ENCODE data around the gene CBX1. TPM values are rescaled to one million over a fixed set of nuclear protein-coding genes. Genes with fewer than 3 reads are reported as not detected.

CBX1 gene
- total RNA-seq, 6 donors from 2014 or later: 12.6 to 38.8 (median 28.0) TPM

DNA sequence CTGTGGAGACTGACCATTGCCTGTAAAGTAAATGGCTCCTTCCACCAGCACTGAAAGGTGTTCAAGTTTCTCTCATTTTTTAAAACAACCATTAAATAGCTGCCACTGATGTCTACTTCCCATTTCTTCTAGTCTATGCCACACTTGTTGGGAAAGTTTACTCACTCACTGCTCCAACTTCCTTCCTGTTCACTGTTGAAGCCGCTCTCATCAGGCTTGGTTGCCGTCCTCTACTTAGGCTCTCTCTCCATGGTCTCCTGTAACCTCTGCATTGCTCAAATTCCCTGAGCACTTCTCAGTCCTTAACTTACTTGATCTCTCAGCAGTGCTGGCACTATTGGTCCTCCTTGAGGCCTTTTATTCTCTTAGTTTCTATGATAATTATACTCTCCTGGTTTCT lies 38.7 kb upstream of the CBX1 start:
- peaks cover 0 to 8% (median 0%) of the 10 kb centered on the region in 4 donors for H3K4me1 ChIP-seq
- DNase-seq (peak in 1 of 2 donors; percentile 33), ATAC-seq (ENCODE audit: low FRiP score in 2 of 2) (peak in 1 of 2 donors; percentile 79)
- WGBS, 2 donors: 17 to 23% methylated on average over 2 of the region's 2 CpGs
- no peak overlapping the region for H3K27ac ChIP-seq
- H3K27me3 ChIP-seq: no peaks in the 10 kb centered on the region
- no peaks in the 10 kb centered on the region for H3K9me3 ChIP-seq
- H3K4me3 ChIP-seq: no peak overlapping the region
- no peak for TF ChIP-seq EP300 (IDR thresholded peaks at IDR 0.05)
- TF ChIP-seq POLR2A (IDR thresholded peaks at IDR 0.05): no peak
- TF ChIP-seq CTCF (IDR thresholded peaks at IDR 0.05): no peak
- no peak for TF ChIP-seq POLR2AphosphoS5 (IDR thresholded peaks at IDR 0.05)
- no peaks in the 10 kb centered on the region for H3K36me3 ChIP-seq

DNA sequence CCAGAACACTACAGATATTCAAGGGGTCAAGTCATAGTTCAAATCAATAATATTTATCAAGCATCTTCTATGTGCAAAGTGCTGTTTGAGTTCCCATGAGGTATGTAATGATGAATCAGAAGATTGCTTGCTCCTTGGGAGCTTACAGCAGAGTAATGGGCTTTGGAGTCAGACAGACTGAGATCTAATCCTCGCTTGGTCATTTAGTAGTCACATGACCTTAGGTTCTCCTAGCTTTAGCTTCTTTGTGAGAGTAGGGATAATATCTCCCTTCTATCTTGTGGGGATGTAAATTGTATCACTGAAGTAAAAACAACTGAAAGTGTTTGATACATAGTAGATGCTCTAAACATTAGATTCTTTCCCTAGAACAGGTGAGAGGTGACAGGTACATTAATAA lies 36.4 kb upstream of the CBX1 start:
- H3K36me3 ChIP-seq: no peaks in the 10 kb centered on the region
- no peak for ATAC-seq (ENCODE audit: low FRiP score in 2 of 2)
- H3K4me1 ChIP-seq: peaks cover 0 to 8% (median 0%) of the 10 kb centered on the region in 4 donors
- H3K27ac ChIP-seq: no peak overlapping the region
- no peaks in the 10 kb centered on the region for H3K9me3 ChIP-seq
- no peak for TF ChIP-seq POLR2A (IDR thresholded peaks at IDR 0.05)
- no peak for TF ChIP-seq CTCF (IDR thresholded peaks at IDR 0.05)
- no peak for TF ChIP-seq EP300 (IDR thresholded peaks at IDR 0.05)
- 90 to 94% methylated on average over 1 of the region's 1 CpG for WGBS, 2 donors
- DNase-seq: no peak
- H3K27me3 ChIP-seq: no peaks in the 10 kb centered on the region
- H3K4me3 ChIP-seq: no peak overlapping the region

- Histone ChIP-seq H3K27ac (no peak overlapping the region), H3K4me1 (peaks cover 0 to 4% (median 0%) of the 10 kb centered on the region in 4 donors), H3K27me3 (no peaks in the 10 kb centered on the region), H3K4me3 (no peak overlapping the region), H3K36me3 (no peaks in the 10 kb centered on the region), H3K9me3 (no peaks in the 10 kb centered on the region)
- DNase-seq: no peak
- no peak for ATAC-seq (ENCODE audit: low FRiP score in 2 of 2)
- WGBS, 2 donors: 80 to 82% methylated on average over 3 of the region's 3 CpGs
- TF ChIP-seq POLR2A (IDR thresholded peaks at IDR 0.05): no peak
- TF ChIP-seq CTCF (IDR thresholded peaks at IDR 0.05): no peak
- no peak for TF ChIP-seq EP300 (IDR thresholded peaks at IDR 0.05)
- TF ChIP-seq POLR2AphosphoS5 (IDR thresholded peaks at IDR 0.05): no peak
These were observed 33.7 kb upstream of the CBX1 start for GRCh38 chr17:48134912-48135480.

- H3K27ac ChIP-seq: peak overlapping the region in 1 of 4 donors; percentile 11
- no peak overlapping the region for H3K4me3 ChIP-seq
- H3K36me3 ChIP-seq: no peaks in the 10 kb centered on the region
- ATAC-seq (ENCODE audit: low FRiP score in 2 of 2) (peak in 1 of 2 donors; percentile 40), DNase-seq (no peak)
- no peaks in the 10 kb centered on the region for H3K9me3 ChIP-seq
- no peaks in the 10 kb centered on the region for H3K27me3 ChIP-seq
- H3K4me1 ChIP-seq: no peaks in the 10 kb centered on the region
- no peak for TF ChIP-seq CTCF (IDR thresholded peaks at IDR 0.05)
- TF ChIP-seq POLR2A (IDR thresholded peaks at IDR 0.05): no peak
- TF ChIP-seq EP300 (IDR thresholded peaks at IDR 0.05): no peak
- TF ChIP-seq POLR2AphosphoS5 (IDR thresholded peaks at IDR 0.05): no peak
- 75 to 81% methylated on average over 5 of the region's 5 CpGs for WGBS, 2 donors
These were observed 31.1 kb upstream of the CBX1 start for GRCh38 chr17:48132385-48132784.

DNA sequence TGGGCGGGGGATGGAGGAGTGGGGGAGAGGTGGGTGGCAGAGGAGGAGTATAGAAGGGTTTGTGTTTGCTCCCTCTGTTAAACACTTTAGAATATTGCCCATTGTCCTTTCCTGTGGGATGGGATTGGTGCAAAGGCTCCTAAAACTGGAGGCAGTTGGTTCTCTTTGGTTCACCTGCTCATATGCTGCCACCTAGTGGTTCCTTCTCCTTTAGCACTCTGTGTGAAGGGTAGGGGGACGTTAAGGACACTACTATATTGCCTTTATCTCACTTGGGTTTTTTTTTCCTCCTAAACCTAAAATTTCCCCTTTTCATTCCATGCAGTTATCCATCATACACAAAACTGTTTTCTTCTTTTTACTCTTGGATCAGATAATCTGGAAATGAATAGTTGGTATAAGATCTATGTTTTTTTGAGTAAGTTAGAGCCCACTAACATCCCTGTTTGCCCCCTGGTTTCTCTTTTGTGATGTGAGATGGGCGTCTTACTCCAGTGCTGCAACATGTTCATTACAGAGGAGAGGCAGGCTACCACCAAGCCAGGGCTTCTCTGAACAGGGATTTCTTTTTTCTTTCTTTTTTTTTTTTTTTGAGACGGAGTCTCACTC lies 30.0 kb upstream of the CBX1 start:
- peak; percentile 57 to 81 (median 72) for TF ChIP-seq CTCF (IDR thresholded peaks at IDR 0.05)
- TF ChIP-seq POLR2A (IDR thresholded peaks at IDR 0.05): no peak
- no peak for TF ChIP-seq POLR2AphosphoS5 (IDR thresholded peaks at IDR 0.05)
- TF ChIP-seq EP300 (IDR thresholded peaks at IDR 0.05): no peak
- H3K27ac ChIP-seq: no peak overlapping the region
- ATAC-seq (ENCODE audit: low FRiP score in 2 of 2) (peak; percentile 73 to 91), DNase-seq (peak in 1 of 2 donors; percentile 41)
- no peaks in the 10 kb centered on the region for H3K9me3 ChIP-seq
- H3K4me1 ChIP-seq: no peaks in the 10 kb centered on the region
- H3K36me3 ChIP-seq: peaks cover 0 to 9% (median 0%) of the 10 kb centered on the region in 4 donors
- WGBS, 2 donors: 51 to 56% methylated on average over 4 of the region's 4 CpGs
- H3K27me3 ChIP-seq: no peaks in the 10 kb centered on the region
- H3K4me3 ChIP-seq: no peak overlapping the region

All from upper lobe of left lung (tissue), 6 donors.